SU-DHL-6 (cell line): Measurements from ENCODE around the gene XPO6.

Source experiments
- CTCF ChIP-seq: fragments of 200-600 bp; sonication (generic); IDR thresholded peaks from one replicate; pipeline ENCODE4 v1.5.1; 2017; ENCODE audit warnings: antibody characterized with exemption, mild to moderate bottlenecking, low read length, moderate library complexity; ENCODE audit not compliant: insufficient read depth, poor library complexity, severe bottlenecking
- EZH2phosphoT487 ChIP-seq: fragments of 200-600 bp; sonication (generic), shearing (Covaris generic); conservative IDR thresholded peaks from 2 replicates; pipeline ENCODE4 v1.6.1; 2018; ENCODE audit warnings: mild to moderate bottlenecking, antibody characterized with exemption, low read length, moderate library complexity, mixed read lengths

DNA sequence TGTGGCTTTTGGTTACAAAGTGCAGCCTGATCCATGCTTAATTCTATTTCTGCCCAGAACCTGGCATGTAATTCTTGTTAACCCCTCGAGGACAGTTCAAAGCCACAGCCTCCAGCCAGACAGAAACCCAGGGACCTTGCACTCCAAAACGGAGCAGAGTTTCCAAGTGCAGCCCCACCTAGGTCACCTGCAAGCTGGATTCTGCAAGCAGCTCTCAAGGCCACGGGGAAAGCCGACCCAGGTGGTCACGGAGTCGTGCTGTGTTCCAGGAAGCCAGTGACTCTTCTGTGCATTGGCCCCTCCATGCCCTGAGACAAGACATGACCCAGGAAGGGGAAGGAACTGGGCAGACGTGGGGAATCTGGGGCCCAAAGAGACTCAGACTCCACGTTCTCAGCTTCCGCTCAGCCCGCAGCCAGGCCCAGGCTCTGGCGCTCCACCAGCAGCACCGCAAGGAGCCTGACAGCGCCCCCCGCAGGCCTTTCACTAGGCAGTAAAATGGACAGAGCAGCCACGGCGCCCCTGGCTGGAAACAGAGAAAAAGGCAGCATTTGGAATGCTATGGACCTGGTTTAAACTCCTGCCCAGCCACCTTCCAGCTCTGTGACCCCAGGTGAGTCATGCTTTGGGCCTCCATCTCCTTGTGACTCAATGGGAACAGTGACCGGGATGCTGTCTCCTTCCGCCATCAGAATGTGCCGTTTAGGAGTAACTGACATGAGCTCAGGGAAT is 121.0 kb downstream of the XPO6 start:
- TF ChIP-seq CTCF: no peak
- TF ChIP-seq EZH2phosphoT487: no peak
